DMS153 treated with DMSO at 0.1 percent for 48 hours (cell line): Measurements from ENCODE around the gene ARHGAP18.

Experiments used
- DNase-seq: peaks from one replicate; lab custom pipeline; 2025; ENCODE audit not compliant: unreplicated experiment; lab: John Stamatoyannopoulos, UW

The ARHGAP18 gene

DNA sequence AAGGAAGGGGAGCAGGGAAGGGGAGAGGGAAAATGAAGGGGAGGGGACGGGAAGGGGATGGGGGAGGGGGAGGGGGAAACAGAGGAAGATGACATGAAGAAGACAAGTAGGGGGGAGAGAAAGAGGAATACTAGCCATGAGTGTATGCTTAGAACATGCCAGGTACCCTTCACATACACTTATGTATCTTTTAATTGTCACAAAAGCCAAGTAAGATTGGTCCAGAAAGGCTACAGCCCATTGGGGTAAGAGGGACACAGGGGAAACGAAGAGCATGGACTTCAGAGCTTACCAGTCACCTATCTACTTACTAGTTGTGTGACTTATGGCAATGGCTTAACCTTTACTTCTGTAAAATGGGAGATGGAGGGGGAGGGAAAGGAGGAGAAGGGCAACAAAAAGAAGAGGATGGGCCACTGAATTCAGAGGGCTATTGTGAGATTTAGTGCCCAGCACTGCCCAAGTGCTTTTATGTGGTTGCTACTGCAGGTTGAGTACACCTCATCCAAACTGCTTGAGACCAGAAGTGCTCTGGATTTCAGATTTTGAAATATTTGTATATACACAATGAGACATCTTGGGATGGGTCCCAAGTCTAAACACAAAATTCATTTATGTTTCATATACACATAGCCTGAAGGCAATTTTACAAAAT is 90.3 kb downstream of the ARHGAP18 start:
- no peak for DNase-seq

DNA sequence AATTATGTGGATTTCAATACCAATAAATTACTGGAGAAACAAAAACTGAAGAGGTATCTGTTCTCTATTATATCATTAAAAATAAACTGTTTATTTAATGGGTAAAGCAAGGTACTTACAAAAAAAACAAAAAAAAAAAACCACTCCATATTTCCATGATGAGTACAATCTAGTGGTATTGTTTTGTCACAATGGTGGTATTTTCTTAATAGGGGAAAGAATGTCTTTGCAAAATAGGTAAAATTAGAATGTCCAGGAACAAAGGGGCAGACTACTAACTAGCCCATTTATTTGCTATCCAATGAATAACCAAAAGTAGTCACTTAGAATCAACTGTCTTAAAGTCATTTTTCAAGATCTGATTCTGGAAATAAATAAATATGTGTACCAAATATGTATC is 92.0 kb downstream of the ARHGAP18 start:
- no peak for DNase-seq

DNA sequence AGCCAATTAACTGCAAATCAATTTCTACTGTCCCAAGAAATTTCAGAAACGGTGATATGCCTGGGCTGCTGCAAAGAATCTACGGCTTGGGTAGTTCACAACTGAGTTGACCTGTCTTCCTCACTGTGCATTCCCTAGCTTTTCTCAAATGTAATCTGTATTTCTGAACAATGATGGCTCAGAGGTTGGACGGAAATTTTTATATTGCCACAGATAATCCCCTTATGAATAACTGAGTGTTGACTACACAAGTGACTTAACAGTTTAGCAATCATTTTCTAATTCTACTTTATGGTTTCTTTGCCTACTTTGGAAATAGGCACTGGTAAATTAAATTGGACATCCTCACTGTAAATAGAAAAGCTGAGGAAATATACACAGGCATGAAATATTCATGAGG is 94.5 kb downstream of the ARHGAP18 start:
- DNase-seq: no peak

DNA sequence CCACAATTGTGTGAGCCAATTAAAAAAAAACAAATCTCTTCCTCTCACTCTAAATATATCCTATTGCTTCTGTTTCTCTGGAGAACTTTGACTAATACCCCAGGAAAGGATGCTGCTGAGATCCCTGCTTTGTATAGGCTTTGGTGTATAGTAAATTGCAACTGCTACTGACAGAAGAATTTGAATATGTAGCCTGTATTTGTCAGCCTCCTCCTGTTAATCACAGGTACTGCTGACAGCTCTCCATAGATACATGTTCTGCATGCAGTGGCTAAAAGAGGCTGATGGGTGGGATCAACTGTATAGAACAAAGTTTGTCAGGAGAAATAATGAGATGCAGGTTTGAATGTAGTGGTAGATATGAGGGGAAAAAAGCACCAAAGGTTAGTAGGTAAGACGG is 95.0 kb downstream of the ARHGAP18 start:
- no peak for DNase-seq

DNA sequence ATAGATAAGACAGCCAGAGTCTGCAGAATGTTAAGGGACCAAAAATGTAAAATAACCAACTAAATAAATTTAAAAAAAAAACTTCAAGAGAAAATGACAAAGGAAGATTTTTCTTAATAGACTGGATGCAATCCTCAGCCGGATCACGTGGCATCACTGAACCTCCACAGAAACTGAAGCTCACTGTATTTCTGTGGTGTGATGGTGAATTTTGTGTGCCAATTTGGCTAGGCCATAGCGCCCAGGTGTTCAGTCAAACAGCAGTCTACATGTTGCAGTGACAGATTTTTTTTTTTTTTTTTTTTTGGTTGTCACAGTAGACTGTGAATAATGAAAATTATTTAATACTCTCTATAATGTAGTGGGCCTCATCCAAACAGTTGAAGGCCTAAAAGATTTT is 95.5 kb downstream of the ARHGAP18 start:
- no peak for DNase-seq

DNA sequence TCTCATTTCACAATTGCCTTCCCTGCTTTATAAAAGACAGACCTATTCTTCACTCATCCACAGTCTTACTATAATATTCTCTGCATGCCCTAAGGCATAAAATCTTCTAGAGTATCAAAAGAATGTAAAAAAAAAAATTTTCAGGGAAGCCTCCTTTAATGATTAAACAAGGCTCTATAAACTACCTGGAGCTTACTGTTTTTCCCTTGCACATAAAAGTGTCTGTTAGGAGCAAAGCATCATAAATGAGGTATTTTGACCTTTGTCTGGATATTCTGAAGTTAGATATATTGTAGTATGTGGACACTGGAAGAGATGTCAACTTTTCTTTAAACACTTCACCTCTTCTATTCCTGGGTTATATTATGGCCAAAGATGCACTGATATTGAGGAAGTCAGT is 97.5 kb downstream of the ARHGAP18 start:
- DNase-seq: no peak

DNA sequence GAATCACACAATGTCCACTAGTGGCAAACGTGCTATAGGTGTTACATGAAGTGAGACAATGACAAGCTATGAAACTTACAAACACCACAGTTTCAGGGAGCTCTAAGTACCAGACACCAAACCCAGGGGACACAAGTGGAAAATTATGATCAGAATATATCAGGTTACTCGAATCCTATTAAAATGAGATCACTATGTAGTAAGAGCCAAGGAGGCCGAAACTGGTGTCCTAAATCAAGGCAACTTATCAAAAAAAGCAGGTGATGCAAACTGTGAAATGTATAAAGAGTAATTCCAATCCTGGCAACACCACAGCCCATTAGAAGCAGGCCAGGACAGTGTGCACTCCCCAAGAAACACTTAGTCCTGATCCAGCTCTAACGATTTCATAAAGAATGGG is 100.3 kb downstream of the ARHGAP18 start:
- no peak for DNase-seq

DNA sequence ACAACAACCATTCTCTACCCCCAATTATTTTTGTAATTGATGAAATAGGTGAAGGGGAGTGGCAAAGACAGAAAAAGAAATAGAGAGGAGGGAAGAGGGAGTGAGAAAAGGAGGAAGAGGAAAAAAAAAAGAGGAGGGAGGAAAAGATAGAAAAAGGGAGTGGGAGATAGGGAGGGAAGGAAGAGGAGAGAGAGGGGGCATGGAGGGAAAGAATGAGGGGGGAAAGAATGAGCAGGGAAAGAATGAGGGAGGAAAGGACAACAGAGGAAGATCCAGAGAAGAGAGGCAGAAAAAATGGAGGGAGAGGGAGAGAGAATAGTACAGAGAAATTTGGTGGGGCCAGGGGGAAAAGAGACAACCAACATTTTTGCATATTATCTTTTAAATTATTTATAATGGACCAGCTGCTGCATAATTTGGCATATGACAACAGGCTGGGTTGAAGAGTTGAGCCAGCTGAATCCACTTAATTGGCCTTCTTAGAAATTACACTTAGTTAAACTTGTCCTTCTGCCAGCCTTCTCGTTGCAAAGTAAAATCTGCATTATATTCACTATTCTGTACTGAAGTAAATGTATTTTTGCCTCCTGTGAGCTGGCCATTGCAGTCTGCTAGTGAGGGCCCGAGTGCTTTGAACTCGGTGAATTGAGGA is 101.0 kb downstream of the ARHGAP18 start:
- no peak for DNase-seq

DNA sequence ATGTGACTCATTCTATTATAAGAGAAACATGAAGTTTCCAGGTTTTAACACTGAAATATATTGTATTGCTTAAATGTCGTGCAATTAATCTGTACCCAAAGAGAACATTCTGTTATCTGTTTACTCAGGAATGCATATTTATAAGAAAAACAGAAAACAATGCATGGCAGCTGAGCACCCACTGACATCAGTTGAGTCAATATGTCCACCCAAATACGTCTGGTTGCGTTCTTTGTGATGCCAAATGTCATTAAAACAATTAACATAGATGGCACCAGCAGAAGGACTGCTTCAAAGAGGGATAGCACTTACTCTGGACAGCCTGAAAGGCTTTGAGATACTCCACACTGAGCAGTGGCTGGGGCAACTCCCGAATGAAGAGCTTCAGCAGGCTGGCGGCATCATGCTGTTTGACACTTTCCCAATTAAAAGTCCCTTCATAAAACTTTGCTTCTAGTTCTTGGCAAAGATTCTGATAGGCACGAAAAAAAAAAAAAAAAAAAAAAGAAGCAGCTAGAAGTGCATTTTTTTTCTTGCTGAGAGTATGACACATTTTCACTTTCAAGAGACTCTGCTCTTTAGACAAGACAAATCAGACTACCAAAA is 102.3 kb downstream of the ARHGAP18 start:
- DNase-seq: no peak

DNA sequence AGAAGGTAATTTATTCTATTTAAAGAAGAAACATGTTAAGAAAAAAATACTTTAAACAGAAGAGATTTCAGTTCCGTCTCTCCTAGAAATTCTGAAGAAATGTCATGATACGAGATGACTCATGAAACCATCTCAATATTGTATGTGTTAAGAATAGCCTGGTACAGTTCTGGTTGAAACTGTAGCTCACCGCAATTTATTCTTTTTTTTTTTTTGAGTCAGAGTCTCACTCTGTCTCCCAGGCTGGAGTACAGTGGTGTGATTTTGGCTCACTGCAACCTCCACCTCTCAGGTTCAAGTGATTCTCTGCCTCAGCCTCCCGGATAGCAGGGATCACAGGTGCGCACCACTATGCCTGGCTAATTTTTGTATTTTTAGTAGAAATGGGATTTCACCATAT is 103.3 kb downstream of the ARHGAP18 start:
- DNase-seq: no peak

DNA sequence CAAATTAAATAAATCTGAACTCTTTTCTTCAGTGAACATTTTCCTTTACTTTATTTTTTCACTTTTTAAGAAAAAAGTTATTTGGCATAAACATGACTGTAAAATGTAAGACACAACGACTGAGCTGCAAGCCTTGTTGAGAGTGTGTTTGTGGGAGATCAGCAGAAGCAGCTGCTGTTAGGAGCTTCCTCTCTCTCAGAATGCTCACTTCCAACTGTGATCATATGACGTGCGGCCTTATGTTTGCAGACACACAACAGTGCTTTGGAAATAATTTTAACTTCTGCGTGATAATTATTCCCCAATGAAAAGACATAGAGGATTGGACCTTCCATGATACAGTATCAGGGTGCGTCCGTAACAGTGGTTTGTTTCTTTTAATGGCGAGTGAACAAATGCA is 104.0 kb downstream of the ARHGAP18 start:
- DNase-seq: no peak

DNA sequence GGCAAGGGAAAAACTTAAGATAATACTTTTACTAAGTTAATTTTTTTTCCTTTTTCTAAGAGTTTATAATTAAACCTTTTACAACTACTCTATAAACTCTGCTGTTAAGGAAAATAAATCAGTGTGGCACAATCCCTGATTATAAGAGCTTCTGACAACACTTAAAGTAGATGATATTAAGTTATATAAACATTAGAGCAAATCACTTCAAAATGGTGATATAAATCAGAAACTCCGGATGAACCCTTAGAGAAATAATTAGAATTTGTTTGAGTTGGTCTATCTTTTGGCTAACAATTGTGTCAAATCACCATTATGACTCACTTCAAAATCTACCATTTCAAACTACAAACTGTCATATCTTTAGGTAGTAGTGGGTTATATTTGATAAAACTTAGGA is 104.9 kb downstream of the ARHGAP18 start:
- no peak for DNase-seq

DNA sequence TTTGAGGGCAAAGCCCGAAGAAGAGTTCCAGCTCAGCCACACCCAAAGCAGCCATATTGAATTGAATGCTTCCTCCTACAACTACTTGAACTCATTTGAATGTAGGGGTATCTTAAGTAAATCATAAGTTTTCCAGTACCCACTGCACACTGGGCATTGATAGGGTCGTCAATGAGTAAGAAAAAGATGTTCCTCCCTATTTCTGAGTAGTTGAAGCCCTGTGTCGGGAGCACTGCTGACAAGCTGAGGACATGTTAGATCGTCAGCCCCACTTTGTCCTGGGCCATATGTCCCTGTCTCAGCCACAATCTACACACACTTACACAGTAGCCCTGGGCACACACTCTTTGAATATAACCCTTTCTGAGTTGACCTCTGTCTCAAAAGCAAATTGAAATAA is 105.7 kb downstream of the ARHGAP18 start:
- no peak for DNase-seq

DNA sequence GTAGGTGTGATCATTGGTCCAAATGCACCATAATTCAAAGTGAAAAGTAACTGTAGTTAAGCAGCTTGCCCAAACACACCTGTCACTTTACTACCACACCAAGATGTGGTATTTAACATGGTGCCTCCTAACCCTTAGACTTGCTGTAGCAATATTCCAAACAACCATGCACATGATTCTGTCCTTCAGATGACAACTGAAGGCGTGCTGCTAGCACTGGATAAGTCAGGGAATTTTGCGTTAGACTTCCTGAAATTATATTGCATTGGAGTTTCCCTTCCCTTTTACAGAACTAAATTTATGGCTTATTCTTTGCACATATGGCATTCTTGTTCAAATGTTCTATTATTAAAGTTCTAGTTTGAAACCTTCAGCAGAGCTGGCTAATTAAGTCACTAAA is 106.2 kb downstream of the ARHGAP18 start:
- DNase-seq: no peak

DNA sequence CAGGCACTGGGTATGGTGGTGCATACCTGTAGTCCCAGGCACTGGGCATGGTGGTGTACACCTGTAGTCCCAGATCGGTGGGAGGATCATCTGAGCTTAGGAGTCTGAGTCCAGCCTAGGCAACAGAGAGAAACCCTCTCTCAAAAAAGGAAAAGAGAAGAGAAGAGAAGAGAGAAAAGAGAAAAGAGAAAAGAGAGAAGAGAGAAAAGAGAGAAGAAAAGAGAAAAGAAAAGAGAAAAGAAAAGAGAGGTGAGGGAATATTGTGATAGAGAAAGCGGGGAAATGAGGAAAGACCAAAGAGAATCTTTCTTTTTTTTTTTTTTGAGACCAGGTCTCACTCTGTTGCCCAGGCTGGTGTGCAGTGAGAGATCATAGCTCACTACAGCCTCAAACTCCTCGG is 108.7 kb downstream of the ARHGAP18 start:
- DNase-seq: no peak

DNA sequence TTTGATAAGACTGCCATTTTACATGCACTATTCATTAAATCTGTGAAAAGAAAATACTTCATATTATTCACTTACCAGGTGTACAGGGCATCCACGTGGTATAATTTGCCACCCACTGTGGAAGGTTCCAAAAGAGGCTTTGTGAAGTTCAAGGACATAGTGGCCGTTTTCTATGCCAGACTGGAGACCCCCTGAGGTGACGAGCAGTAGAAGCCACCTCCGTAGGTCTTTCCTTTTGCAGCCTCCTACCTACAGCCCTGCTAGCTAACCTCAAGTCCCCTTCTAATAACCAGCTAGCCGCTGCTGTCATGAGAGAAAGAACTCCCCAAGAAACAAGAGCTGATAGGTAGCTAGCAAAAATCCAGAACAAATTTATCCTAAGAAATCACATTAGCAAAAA is 110.5 kb downstream of the ARHGAP18 start:
- DNase-seq: no peak

DNA sequence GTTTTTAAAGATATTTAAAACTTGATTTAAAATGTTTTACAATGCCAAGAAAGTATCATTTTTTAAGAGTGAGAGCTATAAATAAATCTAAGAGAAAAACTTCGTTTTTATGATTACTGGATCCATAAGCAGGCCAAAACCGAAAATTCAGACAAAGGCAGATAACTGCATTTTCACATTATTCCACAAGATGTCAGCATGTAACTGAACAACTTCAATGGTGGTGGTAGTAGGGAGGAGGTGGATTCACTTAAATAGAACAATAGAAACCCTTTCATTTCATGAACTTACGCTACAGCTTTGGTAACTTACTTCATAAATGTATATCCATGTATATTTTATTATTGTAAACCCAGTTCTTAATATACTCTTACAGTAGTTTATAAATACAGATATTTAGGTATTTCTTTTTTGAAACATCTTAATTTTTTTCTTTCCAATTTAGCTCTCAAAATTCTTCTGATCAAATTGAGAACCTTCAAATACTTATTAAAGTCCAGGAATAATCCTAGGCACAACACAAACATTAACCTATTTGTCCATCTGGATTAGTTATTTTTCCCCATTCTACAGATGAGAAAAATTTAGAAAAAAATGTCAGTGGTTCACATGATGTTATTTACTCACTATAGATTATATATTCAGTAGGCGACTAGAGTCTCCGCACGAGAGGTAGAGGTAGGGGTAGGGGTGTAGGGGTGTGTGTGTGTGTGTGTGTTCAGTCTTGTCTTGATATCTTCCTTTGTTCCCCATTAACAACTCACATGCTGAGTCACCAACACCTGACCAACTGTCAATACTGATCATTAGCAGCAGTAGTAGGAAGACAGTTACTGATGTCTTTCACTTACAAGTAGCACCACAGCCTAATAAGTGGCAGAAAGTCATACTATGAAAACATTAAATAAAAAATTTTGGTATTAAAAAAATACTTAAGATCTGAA is 111.5 kb downstream of the ARHGAP18 start:
- DNase-seq: peak; percentile 37

DNA sequence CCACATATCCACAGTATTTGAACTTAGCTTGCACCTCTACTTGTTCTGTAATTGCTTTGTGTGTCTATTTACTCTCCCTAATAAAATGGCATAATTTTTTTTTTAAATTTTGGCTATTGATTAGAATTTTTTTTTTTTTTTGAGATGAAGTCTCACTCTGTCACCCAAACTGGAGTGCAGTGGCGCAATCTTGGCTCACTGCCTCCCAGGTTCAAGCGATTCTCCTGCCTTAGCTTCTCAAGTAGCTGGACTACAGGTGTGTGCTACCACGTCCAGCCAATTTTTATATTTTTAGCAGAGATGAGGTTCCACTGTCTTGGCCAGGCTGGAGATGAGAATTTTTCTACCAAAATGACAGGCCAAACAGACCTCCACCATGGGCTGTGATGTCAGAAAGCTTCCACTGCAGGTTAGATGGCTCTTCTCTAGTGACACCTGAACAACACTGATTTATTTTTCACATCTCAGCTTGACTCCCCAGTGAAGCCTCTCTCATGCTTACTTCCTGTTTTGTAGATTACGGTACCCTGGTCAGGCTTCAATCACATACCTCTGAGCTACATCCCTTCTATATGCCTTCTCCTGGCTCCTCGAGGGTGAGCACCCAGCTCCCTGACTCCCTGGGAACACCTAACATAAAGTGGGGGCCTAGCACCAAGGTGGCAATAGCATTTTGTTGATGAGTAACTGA is 112.8 kb downstream of the ARHGAP18 start:
- no peak for DNase-seq

DNA sequence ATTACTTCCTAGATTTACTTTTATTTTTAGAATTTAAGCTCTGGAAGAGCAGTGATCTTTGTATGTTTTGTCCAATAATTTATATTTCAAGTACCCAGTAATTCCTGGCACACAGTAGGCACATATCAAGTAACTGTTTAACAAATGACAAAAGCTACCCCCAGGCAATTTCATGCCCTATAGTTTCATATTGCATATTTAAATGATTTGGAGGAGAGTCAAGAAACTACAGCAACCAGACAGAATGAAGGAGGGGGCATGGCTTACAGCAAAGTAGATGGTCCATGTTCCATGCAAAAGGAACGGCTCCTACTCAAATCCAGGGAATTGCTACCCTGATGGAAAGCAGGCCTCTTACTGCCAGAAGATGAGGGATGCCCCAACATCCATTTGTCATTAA is 113.5 kb downstream of the ARHGAP18 start:
- DNase-seq: no peak

DNA sequence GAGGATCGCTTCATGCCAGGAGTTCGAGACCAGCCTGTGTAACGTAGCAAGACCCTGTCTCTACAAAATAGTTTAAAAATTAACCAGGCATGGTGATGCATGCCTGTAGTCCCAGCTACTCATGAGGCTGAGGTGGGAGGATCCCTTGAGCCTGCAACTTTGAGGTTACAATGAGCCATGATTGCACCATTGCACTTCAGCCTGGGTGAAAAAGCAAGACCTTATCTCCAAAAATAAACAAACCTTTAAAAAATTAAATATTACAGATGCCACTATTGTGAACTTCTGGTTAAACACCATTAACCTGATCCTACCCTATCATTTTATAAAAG is 116.8 kb downstream of the ARHGAP18 start:
- no peak for DNase-seq
